Stimulated activated CD4-positive, alpha-beta T cell treated with anti-CD3 and anti-CD28 coated beads, Interleukin-1b, Interleukin-23, amount 100 ng/mL, for 1 hour (primary cell): ENCODE measurements around the gene KMO.

ENCODE experiments used
- DNase-seq, 2 donors: peaks; one replicate each; pipeline ENCODE4 v3.0.0-alpha.2; 2020; ENCODE audit warnings: low read depth in 2 of 2

The KMO gene

DNA sequence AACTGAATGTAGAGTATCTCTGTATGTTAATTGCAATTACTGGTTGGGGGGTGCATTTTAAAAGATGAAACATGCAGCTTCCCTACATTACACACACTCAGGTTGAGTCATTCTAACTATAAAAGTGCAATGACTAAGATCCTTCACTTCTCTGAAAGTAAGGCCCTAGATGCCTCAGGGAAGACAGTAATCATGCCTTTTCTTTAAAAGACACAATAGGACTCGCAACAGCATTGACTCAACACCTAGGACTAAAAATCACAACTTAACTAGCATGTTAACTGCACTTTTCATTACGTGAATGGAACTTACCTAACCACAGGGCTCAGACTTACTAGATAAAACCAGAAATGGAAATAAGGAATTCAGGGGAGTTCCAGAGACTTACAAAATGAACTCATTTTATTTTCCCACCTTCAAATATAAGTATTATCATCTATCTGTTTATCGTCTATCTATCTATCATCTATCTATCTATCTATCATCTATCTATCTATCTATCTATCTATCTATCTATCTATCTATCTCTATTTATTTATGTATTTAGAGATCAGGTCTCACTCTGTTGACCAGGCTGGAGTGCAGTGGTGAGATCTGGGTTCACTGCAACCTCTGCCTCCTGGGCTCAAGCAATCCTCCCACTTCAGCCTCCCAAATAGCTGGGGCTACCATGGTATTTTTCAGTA, 60.2 kb downstream of the KMO start:
- no peak for DNase-seq

DNA sequence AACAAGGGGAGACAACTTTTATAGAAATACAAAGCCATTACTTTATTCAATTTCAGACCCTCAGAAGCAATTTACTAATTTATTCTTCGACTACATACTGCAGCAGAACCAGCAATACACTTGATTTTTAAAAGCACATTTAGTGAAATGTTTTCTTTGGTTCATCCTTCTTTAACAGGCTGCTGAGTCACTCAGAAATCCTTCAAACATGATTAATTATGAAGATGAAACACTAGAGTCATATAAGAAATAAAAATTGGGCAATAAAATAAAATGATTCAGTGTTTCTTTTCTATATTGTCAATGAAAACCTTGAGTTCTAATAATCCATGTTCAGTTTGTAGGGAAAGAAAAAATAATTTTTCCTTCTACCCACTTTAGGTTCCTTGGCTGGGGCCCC, 61.0 kb downstream of the KMO start:
- DNase-seq, result no peak

DNA sequence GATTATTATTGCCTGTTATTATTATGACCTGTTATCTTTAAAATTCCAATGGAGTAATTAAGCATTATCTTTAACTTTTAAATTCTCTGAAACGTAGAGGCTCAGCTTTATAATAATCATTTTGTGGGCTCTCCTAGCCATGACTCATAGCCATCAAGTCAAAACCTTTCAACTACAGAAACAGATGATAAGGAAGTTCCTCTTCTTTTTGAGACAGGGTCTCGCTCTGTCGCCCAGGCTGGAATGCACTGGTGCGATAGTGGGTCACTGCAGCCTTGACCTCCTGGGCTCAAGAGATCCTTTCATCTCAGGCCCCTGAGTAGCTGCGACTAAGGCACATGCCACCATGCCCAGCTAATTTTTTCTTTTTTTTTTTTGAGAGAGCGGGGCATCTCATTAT, 64.5 kb downstream of the KMO start:
- DNase-seq, result no peak

DNA sequence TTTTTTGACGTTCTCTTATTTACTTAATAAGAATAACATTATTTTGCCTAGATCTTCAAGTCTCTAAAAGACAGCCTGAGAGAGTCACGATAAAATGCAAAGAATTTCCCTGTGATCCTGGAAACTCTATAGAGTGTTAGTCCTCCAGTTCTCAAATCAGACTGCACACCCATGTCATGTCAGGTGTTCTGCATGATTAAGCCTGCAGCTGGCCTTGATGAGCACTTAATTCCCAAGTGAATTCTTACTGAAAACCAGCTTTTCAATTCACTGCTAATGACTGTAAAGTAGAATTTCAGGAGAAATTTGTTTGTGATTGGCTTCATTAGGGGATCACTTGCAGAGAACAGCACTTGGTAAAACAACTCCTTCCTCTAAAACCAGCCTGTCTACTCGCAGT, 66.1 kb downstream of the KMO start:
- no peak for DNase-seq

DNA sequence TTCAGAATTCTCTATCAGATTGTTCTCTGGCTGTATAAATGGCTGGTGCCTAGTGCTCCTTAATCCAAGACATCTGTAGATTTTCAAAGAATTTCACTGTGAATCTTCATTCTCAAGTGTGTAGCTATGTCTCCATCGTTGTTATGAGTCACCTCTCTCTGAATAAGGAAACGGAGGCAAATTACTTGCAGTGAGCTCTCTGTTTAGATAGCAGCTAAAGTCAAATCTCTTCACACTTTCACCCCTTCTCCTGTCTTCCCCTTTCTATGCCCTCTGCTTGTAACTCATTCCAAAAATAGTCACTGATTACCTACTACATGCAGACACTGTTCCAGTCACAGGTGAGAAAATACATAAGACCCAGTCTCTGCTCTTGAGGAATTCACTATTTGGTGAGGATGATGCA, 68.3 kb downstream of the KMO start:
- no peak for DNase-seq

DNA sequence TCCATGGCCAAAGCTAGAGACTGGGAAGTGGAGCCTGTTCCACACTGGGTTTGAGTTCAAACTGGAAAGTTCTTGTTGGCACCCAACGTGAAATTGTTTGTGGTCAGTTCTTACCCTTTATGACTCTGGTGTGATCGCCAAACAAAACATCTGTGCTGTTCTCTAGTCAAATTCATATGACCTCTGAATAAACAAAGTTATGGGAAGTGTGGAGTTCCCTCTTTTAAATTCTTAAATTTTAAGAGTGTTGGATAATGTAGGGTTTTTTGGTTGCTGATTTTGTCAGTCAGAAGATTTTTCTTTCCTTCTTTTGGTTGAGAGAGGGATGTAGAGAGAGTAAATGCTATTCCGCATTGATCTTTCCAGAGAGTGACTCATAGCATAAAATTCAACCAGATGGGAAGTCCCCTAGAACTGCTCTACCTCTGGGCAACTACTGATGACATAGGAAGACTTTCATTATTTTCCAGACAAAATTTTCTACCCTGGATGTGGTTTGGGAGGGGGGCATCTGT, 71.6 kb downstream of the KMO start:
- no peak for DNase-seq

DNA sequence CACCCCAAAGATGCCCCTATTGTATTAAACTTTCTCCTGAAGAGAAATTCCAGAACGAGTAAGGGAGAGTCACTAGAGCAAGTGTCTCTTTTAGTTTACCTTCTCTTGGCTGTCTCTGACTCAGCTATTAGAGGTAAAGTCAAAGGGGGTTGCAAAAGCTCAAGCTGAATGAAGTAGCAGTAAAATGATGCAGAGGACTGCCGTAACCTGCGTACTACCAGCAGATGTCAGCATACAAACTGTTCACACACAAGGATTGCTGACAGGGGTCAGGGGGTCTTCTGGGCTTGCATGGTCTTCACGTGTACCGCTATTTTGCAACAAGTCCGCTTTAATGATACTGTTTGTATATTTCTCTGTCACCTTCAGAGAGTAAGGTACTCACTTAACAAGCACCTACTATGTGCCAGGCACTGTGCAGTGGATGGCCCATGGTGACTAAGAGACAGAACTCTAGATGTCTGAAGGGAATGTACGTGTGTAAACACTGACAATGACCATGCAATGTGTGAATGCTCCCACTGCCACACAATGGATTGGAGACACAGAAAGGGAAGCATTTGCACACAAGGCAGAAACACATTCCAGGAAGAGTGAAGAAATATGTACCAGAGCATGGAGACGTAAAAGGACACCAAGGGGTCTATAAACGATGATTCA, 73.1 kb downstream of the KMO start:
- no peak for DNase-seq

DNA sequence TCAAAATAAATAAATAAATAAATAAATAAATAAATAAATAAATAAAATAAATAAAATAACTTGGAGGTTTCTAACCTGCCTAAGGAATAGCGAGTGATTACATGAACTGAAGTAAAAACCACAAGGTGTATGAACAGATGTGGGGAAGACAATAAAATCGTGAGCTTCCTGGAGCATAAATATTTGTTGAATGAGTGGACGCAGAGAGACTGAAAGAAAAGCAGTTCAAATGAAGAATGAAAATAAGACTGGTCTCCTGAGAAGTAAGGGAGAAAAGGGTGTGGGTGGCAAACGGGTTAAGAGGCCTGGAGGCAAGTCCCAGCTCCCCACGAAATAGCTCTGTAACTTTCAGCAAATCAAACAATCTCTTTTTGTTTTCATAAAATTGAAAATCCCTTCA, 74.4 kb downstream of the KMO start:
- no peak for DNase-seq

DNA sequence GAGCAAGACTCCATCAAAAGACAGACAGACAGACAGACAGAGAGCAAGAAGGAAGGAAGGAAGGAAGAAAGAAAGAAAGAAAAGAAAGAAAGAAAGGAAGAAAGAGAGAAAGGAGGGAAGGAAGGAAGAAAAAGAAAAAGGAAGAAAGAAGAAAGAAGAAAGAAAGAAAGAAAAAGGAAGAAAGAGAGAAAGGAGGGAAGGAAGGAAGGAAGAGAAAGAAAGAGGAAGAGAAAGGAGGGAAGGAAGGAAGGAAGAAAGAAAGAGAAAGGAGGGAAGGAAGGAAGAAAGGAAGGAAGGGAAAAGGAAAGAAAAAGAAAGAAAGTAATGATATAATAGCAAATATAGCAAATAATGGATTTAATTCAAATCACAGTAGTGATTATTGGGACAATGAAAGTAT, 75.3 kb downstream of the KMO start:
- no peak for DNase-seq

DNA sequence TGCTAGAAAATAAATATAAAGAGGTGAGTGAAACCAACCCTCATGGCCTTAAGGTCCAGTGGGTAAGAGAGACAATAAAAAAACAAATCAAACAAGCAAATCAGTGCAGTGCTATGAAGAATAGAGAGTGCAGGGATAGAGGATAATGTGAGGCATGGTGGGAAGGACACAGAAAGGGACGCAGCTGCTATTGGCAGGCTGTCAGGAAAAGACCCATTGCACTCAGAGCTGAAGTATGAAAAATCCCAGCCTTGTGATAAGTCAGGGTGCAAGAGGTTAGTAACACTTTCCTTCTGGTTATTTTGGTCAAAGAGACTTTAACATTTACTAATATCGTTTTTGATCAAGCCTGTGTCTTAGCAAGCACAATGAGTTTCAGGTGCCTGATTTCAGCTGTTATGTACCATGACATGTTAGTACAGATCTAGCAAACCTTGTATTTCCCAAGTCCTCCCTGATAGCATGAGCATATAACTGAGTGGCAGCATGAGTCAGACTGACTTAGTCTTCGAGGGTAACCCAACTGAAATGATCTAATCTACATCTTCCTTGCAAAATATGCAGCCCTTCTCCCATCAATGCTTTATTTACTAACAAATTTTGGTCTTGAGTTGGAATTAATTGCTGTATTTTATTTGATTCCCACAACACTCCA, 76.3 kb downstream of the KMO start:
- DNase-seq, result no peak

DNA sequence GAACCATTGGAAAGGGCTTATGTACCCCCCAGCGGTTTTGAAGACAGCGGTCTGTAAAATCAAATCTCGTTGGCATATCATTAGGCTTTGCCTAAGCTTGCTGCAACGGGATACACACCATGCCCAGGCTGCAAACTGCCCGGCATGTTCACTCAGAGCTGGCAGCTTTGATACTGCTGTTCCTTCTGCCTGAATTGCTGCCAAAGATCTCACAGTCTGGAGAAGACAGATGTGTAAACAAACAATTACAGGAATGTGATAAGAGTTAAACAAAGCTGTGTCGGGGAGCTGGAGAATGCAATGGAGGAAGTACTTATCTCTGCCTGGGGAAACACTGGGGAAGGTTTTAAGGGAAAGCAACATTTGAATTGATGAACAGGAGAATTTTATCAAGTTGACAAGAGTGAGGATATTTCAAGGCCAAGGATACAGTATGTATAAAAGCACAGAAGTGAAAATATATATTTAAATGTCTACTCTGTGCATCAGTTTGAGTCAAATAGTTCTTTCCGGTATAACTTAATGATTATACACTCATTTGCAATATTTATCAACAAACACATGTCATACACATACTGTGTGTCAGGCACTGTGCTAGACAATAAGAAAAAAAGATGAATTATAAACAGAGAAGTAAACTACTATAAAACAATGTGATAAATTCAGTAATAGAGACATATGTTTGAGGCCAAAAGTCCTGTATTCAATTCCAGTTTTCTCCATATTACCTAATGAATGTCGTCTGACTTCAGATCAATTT, 78.1 kb downstream of the KMO start:
- DNase-seq, result no peak

DNA sequence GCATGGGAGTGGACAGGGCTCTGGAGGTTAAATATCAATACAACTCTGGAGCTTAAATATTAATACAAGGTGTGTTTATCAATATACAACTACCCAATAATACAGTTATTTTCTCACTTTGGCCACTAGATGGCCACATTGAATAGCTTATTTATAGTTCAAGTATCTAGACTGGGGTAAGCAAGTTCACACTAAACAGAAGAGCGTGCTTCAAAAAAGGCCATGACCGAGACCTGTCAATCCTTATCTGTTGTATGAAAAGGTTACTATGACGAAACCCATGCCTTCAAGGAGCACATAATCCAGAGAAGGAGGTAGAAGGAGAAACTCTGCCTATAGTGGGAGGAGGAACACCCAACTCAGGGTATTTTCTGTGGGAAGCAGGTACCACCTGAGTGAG, 78.9 kb downstream of the KMO start:
- no peak for DNase-seq

DNA sequence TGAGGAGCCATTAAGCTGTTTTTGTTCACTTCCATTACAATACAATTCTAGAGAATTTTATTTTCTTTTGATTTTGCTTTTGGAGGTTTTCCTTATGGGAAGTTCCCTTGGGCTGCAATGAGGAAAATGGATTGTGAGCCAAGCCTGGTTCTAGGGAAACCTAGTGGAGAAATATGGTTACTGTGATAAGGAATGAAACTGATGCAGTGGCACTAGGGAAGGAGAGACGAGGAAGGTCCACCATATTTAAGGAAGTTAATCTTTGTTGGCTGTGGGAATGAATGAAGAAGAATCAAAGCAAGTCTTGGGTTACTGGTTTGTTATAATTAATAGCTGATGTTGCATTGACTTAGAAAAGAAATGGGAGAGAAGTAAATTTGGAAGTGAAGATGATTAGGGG, 79.6 kb downstream of the KMO start:
- DNase-seq, result no peak

DNA sequence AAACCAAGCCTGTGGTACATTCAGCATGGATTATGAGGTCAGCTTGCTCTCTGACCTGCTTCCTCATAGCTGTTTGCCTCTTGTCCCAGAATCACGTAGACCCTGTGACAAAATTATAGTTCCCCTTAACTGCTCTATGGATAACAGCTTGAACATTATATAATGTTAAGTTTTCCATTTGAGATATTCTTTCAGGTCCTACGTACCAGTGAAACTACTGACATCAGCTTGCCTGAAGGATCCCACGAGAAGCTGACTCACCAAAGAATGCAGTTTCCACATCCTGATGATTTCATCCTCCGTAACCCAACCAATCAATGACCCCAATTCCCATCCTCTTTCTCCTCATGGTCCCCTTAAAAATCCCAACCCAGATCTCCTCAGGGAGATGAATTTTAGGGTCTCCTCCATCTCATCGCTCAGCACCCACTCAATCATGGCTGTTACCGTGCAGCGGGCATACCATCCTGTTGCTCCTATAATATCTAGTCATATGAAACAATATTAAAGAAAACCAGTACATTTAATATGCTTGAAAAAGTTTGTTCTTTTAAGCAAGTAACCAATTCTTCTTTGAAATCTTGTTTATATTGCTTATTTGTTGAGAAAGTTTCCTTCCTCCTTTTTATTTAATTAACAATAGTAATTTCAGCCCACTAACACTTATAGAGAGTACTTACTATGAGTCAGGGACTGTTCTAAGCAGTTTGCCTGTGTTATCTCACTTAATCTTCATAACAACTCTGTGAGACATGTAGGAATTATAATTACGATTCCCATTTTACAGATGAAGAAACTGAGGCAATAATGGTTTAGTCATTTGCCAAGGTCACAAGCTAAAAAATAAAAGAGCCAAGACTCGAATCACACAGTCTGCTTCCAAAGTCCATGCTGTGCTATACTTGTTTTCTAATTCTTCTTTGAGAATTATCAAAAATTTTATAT, 80.6 kb downstream of the KMO start:
- no peak for DNase-seq

DNA sequence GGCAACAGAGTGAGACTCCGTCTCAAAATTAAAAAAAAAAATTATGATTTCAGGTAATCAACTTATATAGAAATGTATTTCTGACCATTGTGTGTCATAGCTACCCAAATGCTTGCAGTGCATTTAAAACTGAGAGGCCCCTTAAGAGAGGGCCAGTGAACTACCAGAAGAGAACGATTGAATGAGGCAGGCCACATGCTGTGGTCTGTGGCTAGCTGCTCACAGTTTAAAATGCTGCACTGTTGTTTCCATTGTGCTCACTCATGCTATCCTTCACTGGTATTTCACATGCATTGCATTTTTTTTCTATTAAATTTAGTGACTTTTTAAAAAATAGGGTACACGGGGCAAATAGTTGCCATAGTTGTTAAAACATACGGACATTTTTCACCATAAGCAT, 82.0 kb downstream of the KMO start:
- DNase-seq, result no peak

DNA sequence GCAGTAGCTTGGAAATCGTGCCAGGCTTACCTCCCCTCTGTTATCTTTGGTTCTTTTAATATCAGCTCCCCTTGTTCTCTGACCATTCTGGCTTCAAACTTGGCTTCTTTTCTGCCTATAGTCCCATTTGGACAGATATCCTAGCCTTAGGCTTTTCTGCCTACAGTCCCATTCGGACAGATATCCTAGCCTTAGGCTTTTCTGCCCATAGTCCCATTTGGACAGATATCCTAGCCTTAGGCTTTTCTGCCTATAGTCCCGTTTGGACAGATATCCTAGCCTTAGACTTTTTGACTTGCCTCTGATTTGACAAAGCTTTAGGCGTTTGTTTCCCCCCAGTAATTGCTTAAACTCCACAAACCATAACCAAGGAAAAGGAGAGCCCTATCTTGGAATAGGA, 82.4 kb downstream of the KMO start:
- no peak for DNase-seq

DNA sequence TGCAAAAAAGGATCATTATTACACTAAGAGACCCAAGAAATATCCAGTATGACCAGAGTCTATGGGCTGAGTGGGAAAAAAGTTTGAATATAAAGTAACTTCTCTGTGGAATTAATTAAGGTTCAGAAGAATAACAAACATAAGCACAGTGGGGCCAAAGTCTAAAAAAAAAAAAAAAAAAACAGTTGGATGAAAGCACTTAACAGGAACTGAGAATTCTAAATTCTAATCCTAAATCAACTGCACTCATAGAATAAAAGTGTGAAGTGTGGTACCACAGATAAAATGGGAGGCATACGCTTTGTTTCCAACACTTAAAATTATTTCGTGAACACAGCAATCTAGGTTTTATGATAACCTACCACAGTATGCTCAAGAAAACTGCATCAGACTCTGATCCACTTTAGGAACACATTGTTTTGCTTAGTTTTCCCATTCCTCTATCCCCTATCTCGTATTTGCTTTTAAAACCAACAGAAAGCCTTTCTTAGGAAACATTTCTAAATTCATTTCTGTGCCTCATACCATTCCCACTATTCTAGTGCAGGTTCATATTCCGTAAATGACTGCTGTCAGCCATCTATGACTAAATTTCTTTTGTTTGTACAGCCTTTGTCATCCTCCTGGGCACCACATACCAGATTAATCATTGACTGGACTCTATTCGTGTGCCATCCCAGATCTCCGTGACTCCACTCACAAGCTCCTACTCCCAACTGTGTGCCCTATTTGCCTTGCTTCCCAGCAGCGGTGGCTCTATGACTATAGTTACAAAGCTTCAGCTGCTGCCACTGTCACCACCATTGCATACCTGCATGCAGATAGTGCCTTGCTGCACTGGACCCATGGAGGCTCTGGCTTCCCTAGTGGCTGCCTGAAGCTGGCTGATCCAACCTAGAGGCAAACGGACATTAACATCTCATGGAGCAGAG, 83.1 kb downstream of the KMO start:
- DNase-seq, result no peak

DNA sequence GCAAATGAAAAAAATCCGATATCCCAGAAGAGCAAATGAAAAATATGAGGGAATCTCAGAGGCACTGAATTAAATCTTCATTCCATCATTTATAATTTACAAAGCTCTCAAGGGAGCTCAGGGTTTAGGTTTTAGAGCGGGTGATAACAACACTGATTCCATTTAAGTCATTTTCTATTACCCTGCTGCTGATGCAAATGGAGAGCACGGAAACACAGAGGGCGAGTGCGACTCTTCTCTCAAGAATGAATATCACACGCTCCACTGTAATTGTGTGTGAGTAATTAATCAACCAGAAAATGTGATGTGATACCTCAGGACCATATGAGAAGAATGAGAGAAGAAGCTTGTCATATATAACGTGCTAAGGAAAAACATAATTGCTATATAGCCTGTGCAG, 85.2 kb downstream of the KMO start:
- DNase-seq, result no peak

DNA sequence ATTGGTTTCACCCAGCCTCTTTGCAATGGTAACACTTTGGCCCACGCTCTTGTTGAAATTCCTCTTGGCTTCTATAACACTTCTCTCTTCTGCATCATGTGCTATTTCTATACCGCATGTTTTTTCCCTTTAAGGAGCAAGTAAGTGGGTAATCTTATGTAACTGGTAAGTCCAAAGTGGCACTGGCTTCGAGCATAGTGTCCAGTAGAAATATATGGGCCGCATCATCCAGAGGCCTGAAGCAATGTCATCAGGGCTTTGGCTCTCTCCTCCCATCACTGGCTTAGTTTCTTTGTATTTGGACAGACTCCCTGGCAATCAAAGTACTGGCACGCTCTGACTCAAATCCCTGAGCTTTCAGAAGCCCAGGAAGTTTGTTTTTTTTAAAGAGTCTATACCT, 90.5 kb downstream of the KMO start:
- no peak for DNase-seq

DNA sequence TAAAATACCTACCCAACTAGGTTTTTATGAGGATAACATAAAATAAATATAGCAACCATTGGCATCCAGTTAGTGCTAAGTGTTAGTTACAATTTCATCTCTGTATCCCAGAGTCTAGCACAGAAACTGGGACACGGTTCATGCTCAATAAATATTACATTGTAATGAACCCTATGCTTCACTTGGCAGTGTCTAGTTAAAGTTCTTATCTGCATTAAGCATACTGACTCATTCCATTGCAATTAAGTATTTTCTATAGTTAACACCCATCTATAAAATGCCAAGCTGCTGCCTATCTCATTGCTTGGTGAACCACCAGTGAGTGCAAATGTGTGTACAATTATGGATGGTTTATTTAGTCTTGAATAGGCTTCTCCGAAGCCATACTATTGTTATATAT, 92.8 kb downstream of the KMO start:
- DNase-seq, result no peak
